Ovary (tissue), 3 donors: ENCODE measurements around the gene CRTC2.

Experiments
- EP300 ChIP-seq: sonication (generic); formaldehyde crosslinking; IDR thresholded peaks from one replicate; pipeline ENCODE4 v1.6.1; 2017; ENCODE audit warnings: antibody characterized with exemption
- TF ChIP-seq, protein P1 (sequence below), 3 donors: fragments of 450-650 bp in 2 of 3; fragments of 200-600 bp in 1 of 3; IDR thresholded peaks; one replicate each; pipeline versions ENCODE4 v1.5.1 to v1.8.0; 2016 to 2022; ENCODE audit warnings: antibody characterized with exemption in 3 of 3, mild to moderate bottlenecking in 1 of 3
- donor health status: DM: no; HTN: no; CAD: no.

DNA sequence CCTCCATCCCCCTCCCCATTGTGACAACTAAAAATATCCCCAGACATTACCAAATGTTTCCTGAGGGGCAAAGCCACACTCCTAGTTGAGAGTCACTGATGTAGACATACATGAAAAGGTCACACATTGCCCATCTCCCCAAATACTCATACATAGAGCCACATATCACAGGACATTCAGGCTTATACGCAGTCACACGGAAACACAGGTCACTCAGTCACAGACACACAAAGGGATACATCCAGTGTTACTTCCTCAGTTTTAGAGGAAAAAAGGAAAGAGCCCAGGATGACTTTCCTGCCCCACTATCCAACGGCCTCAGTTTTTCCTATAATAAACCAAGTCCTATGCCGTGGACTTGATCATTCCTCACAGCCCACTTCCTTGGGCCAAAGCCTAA is 3.0 kb upstream of the CRTC2 start:
- TF ChIP-seq, protein P1, sequence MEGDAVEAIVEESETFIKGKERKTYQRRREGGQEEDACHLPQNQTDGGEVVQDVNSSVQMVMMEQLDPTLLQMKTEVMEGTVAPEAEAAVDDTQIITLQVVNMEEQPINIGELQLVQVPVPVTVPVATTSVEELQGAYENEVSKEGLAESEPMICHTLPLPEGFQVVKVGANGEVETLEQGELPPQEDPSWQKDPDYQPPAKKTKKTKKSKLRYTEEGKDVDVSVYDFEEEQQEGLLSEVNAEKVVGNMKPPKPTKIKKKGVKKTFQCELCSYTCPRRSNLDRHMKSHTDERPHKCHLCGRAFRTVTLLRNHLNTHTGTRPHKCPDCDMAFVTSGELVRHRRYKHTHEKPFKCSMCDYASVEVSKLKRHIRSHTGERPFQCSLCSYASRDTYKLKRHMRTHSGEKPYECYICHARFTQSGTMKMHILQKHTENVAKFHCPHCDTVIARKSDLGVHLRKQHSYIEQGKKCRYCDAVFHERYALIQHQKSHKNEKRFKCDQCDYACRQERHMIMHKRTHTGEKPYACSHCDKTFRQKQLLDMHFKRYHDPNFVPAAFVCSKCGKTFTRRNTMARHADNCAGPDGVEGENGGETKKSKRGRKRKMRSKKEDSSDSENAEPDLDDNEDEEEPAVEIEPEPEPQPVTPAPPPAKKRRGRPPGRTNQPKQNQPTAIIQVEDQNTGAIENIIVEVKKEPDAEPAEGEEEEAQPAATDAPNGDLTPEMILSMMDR (IDR thresholded peaks at IDR 0.05) = no peak
- no peak for TF ChIP-seq EP300
